COR-L47 (cell line): ENCODE data around the gene TET1.
A peak's percentile ranks its signal among the peaks of the same experiment; 100 is the strongest.
"Not testable (repeated sequence)": the region's sequence is repeated elsewhere in the genome, so short reads cannot be mapped to it uniquely, and the experiment has no call there.

Source experiments
- DNase-seq: peaks from one replicate; lab custom pipeline; 2025; lab: John Stamatoyannopoulos, UW

TET1 gene

GRCh38 chr10:68713065-68713464, 152.9 kb downstream of the TET1 start:
- not testable (repeated sequence) for DNase-seq

DNA sequence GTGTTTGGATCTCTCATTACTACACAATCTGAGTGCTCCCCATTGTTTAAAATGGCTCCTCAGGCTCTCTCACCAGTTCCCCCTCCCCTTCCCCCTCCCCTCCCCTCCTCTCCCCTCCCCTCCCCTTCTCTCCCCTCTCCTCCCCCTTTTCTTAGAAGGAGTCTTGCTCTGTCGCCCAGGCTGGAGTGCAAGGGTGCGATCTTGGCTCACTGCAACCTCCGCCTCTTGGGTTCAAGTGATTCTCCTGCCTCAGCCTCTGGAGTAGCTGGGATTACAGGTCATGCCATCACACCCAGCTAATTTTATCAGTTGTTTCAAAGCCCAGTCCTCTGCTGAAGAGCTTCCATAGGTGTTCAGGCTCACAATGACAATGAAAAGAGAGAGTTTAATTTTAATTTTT, 157.3 kb downstream of the TET1 start:
- no peak for DNase-seq

GRCh38 chr10:68720793-68721672, 160.9 kb downstream of the TET1 start, which contains the start of gene CCAR1:
TSS of gene CCAR1 (plus strand) at chr10:68721239. CDS start at chr10:68722505, 1,266 bp downstream.
- peak; percentile 92 for DNase-seq

GRCh38 chr10:68721673-68722335, 161.7 kb downstream of the TET1 start:
- DNase-seq = no peak

DNA sequence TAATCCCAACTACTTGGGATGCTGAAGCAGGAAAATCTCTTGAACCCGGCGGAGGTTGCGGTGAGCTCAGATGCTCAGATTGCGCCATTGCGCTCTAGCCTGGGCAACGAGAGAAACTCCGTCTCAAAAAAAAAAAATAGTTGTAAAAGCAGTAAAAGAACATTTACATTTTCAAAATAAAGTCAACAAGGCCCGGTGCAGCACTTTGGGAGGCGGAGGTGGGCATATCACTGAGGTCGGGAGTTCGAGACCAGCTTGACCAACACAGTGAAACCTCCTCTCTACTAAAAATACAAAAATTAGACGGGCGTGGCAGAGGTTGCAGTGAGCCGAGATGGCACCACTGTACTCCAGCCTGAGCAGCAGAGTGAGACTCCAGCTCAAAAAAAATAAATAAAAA, 164.9 kb downstream of the TET1 start:
- no peak for DNase-seq

DNA sequence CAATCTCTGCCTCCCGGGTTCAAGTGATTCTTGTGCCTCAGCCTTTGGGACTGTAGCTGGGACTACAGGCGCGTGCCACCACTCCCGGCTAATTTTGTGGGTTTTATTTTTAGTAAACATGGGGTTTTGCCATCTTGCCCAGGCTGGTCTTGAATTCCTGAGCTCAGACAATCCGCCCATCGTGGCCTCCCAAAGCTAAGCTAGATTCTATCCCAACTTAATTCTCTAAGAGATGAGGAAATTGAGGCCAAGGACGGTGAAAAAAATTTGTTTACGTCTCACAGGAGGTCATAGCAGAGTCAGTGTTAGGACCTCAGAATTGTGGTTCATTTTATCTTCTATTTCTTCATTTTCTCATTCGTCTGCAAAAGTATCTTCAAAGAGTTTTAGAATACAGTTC, 167.0 kb downstream of the TET1 start:
- no peak for DNase-seq

DNA sequence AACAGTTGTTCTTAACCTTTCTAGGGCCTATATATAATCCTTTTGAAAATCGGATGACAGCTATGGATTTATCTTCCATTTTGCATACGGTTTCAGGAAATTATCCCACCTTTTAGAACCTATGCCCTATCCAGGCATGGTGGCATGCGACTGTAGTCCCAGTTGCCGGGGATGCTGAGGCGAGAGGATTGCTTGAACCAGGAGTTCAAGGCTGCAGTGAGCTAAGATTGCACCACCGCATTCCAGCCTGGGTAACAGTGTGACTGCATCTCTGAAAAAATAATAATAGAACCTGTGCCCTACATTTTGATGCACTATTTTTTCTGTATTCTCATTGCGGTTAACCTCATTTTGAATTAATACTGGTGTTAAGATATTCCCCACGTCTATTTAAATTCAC, 172.5 kb downstream of the TET1 start:
- no peak for DNase-seq

DNA sequence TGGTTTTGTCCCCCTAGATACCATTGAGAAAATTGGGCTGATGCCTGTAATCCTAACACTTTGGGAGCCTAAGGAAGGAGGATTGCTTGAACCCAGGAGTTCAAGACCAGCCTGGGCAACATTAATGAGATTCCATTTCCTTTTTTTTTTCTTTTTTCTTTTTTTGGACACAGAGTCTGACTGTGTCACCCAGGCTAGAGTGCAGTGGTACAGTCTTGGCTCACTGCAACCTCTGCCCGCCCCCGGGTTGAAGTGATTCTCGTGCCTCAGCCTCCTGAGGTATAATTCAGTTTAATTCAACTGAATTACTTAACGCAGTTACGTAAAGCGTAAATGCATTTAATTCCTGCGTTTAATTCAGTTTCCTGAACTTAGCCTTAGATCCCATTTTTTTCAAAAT, 174.2 kb downstream of the TET1 start:
- DNase-seq = no peak

- no peak for DNase-seq
Observed at GRCh38 chr10:68735119-68735518, 175.0 kb downstream of the TET1 start.

- not testable (repeated sequence) for DNase-seq
Observed at GRCh38 chr10:68735739-68736138, 175.6 kb downstream of the TET1 start.

DNA sequence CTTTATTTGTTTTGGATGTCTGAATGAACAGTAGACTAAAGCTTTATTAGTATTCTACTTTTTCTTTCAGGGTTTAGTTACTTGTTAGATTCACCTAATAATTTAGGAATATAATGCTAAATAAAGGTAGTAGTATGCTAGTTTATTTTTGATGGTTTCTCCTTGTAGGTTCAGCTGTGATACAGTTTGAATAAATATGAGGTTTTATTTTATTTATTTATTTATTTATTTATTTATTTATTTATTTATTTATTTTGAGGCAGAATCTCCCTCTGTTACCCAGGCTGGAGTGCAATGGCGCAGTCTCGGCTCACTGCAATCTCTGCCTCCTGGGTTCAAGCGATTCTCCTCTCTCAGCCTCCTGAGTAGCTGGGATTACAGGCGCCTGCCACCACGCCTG, 180.5 kb downstream of the TET1 start:
- not testable (repeated sequence) for DNase-seq

GRCh38 chr10:68742397-68742796, 182.3 kb downstream of the TET1 start:
- no peak for DNase-seq
